ENCODE data around the gene CYLD. TPM values are rescaled to one million over a fixed set of nuclear protein-coding genes. Genes with fewer than 3 reads are reported as not detected.

CYLD gene
- total RNA-seq, 1 experiment from 2014 or later: 5.0 TPM

DNA sequence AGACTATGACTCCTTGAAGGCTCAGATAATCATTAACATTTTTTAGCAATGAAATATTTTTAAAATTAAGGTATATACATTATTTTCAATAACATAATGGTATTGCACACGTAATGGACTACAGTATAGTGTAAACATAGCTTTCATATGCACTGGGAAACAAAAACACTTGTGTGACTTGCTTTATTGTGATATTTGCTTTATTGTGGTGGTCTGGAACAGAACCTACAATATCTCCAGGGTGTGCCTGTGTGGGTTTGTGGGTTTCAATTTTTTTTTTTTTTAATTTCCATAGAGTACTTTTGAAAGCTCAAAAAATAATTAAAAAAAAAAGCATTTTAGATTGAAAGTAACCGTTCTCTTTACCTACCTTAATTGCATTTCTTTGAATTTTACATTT is 25.3 kb downstream of the CYLD start:
- no peak for DNase-seq

DNA sequence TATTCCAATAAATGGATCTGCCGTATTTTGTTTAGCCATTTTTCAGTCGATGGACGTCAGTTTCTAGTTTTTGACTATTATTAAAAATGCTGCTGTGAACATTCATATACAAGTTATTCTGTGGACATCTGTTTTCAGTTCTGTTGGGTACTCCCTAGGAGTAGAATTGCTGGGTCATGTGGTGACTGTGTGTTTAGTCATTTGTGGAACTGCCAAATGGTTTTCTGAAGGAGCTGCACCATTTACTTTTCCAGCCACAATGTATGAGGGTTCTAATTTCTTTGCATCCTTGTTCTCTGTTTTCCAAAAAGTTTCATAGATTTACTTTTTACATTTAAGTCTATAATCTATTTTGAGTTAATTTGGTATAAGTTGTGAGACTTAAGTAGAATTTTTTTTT is 29.5 kb downstream of the CYLD start:
- DNase-seq: no peak
- Histone ChIP-seq H3K4me3 (ENCODE audit: insufficient read depth, low read depth, low read length) (no peak overlapping the region), H3K36me3 (replicated peaks; ENCODE audit: control insufficient read depth, insufficient read depth, low read length) (no peaks in the 10 kb centered on the region), H3K27me3 (ENCODE audit: control insufficient read depth, insufficient read depth, low read length) (no peaks in the 10 kb centered on the region)

More for the DNA sequence above, 25.3 kb downstream of the CYLD start:
- Histone ChIP-seq H3K36me3 (replicated peaks; ENCODE audit: control insufficient read depth, insufficient read depth, low read length) (no peaks in the 10 kb centered on the region), H3K27me3 (ENCODE audit: control insufficient read depth, insufficient read depth, low read length) (no peaks in the 10 kb centered on the region), H3K4me3 (ENCODE audit: insufficient read depth, low read depth, low read length) (no peak overlapping the region)

DNA sequence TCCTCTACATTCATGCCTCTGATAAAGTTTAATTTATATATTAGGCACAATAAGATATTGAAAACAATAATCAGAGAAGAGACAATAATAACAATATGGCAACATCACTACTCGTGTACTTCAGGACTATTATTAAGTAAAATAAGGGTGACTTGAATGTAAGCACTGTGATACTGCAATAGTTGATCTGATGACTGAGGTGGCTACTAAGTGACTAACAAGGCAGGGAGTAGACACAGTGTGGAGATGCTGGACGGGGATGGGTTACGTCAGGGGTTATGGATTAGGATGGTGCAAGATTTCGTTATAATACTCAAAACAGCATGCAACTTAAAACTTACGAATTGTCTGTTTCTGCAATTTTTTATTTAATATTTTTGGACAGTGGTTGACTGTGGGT is 32.5 kb downstream of the CYLD start:
- Histone ChIP-seq H3K4me3 (ENCODE audit: insufficient read depth, low read depth, low read length) (no peak overlapping the region), H3K36me3 (replicated peaks; ENCODE audit: control insufficient read depth, insufficient read depth, low read length) (no peaks in the 10 kb centered on the region), H3K27me3 (ENCODE audit: control insufficient read depth, insufficient read depth, low read length) (no peaks in the 10 kb centered on the region)
- no peak for DNase-seq

DNA sequence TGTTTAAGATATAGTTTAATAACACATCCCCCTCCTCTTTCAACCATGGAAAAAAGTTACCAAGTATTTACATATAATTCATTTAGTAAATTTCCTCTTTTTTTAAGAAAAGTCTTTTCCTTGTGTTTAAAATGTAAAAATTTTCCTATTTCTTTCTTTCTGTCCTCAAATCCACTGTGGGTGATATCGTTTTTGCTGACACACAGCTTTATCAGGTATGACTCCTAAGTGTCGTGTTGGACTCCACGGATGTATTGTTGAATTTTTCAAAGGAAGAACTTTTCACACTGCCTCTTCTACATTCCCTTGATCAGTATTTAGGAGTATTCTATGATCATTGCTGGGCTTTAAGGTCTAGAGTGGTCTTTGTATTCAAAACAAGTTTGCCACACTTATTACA is 33.1 kb downstream of the CYLD start:
- Histone ChIP-seq H3K36me3 (replicated peaks; ENCODE audit: control insufficient read depth, insufficient read depth, low read length) (no peaks in the 10 kb centered on the region), H3K27me3 (ENCODE audit: control insufficient read depth, insufficient read depth, low read length) (no peaks in the 10 kb centered on the region), H3K4me3 (ENCODE audit: insufficient read depth, low read depth, low read length) (no peak overlapping the region)
- DNase-seq: no peak

- H3K27me3 ChIP-seq (ENCODE audit: control insufficient read depth, insufficient read depth, low read length): no peaks in the 10 kb centered on the region
- no peak overlapping the region for H3K4me3 ChIP-seq (ENCODE audit: insufficient read depth, low read depth, low read length)
- no peaks in the 10 kb centered on the region for H3K36me3 ChIP-seq (replicated peaks; ENCODE audit: control insufficient read depth, insufficient read depth, low read length)
- DNase-seq: no peak
These were observed 34.2 kb downstream of the CYLD start for GRCh38 chr16:50776037-50776436.

- Histone ChIP-seq H3K36me3 (replicated peaks; ENCODE audit: control insufficient read depth, insufficient read depth, low read length) (no peaks in the 10 kb centered on the region), H3K4me3 (ENCODE audit: insufficient read depth, low read depth, low read length) (no peak overlapping the region), H3K27me3 (ENCODE audit: control insufficient read depth, insufficient read depth, low read length) (no peaks in the 10 kb centered on the region)
- DNase-seq: no peak
These were observed 36.6 kb downstream of the CYLD start for GRCh38 chr16:50778284-50779163.

DNA sequence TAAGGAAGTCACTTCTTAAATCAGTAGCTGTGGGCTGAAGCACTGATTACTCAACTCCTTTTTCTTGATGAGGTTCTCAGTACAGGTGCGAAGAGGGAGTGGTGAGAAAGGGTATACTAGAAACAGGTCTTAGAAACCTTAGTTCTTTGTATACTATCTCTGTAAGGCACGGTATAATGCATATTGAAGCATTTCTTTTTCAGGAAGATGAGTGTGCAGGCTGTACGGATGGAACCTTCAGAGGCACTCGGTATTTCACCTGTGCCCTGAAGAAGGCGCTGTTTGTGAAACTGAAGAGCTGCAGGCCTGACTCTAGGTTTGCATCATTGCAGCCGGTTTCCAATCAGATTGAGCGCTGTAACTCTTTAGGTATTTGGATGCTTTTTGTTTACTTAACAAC is 39.2 kb downstream of the CYLD start:
- Histone ChIP-seq H3K4me3 (ENCODE audit: insufficient read depth, low read depth, low read length) (no peak overlapping the region), H3K36me3 (replicated peaks; ENCODE audit: control insufficient read depth, insufficient read depth, low read length) (no peaks in the 10 kb centered on the region), H3K27me3 (ENCODE audit: control insufficient read depth, insufficient read depth, low read length) (no peaks in the 10 kb centered on the region)
- DNase-seq: peak; percentile 38

DNA sequence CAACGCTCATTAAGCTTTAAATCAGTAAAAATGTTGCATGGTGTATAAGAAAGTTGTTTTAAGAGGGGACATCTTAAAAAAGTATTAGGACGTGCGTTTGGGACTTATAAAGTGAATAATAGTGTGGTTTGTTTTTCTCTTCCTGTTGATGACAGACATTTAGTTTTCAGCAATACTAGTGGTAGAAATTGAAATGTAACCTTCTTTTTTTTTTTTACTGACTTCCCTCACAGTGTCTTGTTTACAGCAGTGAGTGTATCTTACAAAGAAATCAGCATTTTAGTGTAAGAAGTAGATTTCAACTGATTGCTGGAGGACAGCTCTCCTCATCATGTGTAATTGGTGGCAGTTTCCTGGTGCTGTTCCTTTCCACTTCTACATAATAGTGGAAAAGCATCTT is 39.6 kb downstream of the CYLD start:
- no peaks in the 10 kb centered on the region for H3K27me3 ChIP-seq (ENCODE audit: control insufficient read depth, insufficient read depth, low read length)
- no peaks in the 10 kb centered on the region for H3K36me3 ChIP-seq (replicated peaks; ENCODE audit: control insufficient read depth, insufficient read depth, low read length)
- no peak for DNase-seq
- no peak overlapping the region for H3K4me3 ChIP-seq (ENCODE audit: insufficient read depth, low read depth, low read length)

DNA sequence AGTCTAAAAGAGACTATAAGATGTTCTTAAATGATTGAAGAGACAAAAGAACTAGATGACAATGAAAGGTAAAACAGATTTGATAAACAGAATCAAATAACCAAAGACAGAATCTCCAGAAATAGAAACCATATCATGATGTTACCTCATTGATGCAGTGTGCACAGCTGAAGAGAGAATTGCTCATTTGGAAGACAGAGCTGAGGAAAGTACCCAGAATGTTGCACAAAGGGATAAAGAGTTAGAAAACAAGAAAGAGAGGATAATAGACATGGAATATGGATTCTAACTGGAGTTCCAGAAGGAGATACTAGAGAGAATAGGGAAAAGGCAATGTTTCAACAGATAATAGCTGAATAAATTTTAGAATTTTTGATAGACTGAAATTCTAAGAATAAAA is 47.9 kb downstream of the CYLD start:
- Histone ChIP-seq H3K27me3 (ENCODE audit: control insufficient read depth, insufficient read depth, low read length) (no peaks in the 10 kb centered on the region), H3K36me3 (replicated peaks; ENCODE audit: control insufficient read depth, insufficient read depth, low read length) (no peaks in the 10 kb centered on the region), H3K4me3 (ENCODE audit: insufficient read depth, low read depth, low read length) (no peak overlapping the region)
- no peak for DNase-seq

DNA sequence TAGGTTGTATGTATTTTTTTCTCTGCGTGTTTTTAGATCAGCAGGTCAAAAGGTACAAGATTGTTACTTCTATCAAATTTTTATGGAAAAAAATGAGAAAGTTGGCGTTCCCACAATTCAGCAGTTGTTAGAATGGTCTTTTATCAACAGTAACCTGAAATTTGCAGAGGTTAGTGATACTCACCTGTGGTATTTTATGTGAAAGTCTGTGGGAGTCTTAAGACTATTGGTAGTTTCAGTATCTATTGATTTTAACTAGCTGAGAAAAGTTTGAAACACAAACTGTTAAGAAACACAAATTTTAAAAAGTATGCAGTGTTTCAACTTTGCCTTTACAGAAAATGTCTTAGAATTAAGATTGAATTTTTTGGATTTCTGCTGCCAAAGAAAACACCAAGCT is 49.6 kb downstream of the CYLD start:
- Histone ChIP-seq H3K4me3 (ENCODE audit: insufficient read depth, low read depth, low read length) (no peak overlapping the region), H3K36me3 (replicated peaks; ENCODE audit: control insufficient read depth, insufficient read depth, low read length) (no peaks in the 10 kb centered on the region), H3K27me3 (ENCODE audit: control insufficient read depth, insufficient read depth, low read length) (no peaks in the 10 kb centered on the region)
- no peak for DNase-seq

GRCh38 chr16:50796829-50797228 is 54.9 kb downstream of the CYLD start:
- no peak for DNase-seq
- Histone ChIP-seq H3K27me3 (ENCODE audit: control insufficient read depth, insufficient read depth, low read length) (no peaks in the 10 kb centered on the region), H3K36me3 (replicated peaks; ENCODE audit: control insufficient read depth, insufficient read depth, low read length) (no peaks in the 10 kb centered on the region), H3K4me3 (ENCODE audit: insufficient read depth, low read depth, low read length) (no peak overlapping the region)

DNA sequence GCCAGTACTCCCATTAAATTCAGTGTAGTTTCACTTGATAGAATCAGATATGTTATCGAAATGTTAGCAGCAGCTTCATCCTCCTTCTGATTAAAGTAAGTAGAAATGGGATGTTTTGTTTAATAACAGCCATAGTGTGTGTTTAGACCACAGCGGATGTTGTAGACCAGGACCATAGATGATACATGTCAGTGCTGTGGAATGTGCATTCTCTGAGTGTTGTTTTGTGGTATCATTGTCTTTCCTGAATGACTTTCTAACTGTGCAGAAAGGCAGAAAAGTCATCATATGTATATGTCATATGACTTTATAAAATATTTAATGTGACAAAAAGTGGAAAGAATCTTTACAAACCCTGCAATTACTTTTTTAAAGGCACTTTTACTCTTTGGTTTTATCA is 55.6 kb downstream of the CYLD start:
- Histone ChIP-seq H3K4me3 (ENCODE audit: insufficient read depth, low read depth, low read length) (no peak overlapping the region), H3K36me3 (replicated peaks; ENCODE audit: control insufficient read depth, insufficient read depth, low read length) (no peaks in the 10 kb centered on the region), H3K27me3 (ENCODE audit: control insufficient read depth, insufficient read depth, low read length) (no peaks in the 10 kb centered on the region)
- DNase-seq: no peak

DNA sequence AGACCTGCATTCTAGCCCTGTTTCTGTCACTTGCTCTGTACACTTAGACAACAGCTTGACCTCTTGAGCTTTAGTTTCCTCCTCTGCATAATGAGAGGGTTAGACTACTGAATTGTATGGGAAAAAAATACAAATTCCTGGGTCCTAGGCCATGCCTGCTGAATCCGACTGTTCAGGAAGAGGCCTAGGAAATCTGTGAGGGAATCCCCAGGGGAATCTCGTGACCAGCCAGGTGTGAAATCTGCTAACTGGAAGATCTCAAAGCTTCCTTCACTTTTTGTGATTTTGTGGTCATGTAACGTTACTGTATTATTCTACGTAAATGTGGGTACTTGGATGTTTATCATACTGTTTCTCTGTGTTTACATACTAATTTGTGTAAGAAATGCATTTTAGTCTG is 58.2 kb downstream of the CYLD start:
- no peak overlapping the region for H3K4me3 ChIP-seq (ENCODE audit: insufficient read depth, low read depth, low read length)
- no peaks in the 10 kb centered on the region for H3K27me3 ChIP-seq (ENCODE audit: control insufficient read depth, insufficient read depth, low read length)
- H3K36me3 ChIP-seq (replicated peaks; ENCODE audit: control insufficient read depth, insufficient read depth, low read length): no peaks in the 10 kb centered on the region
- DNase-seq: no peak

DNA sequence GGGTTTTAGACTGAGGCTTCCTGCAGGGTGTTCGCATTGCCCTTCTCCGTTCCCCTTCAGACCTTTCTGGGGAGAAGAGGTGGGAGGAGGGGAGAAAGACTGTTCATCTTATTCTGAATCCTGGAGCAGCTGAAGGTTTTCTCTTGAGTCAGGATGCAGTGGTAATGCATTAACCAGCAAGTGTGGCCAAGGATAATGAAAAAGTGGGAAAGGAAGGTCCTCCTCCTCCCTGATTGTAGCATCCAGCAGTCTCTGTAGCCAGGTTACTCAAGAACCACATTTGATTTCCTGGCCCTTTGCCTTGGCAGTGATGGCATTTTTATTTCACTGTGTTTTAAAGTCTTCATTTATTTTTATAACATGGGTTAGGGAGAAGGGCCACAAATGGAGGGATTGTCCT is 59.1 kb downstream of the CYLD start:
- Histone ChIP-seq H3K27me3 (ENCODE audit: control insufficient read depth, insufficient read depth, low read length) (no peaks in the 10 kb centered on the region), H3K4me3 (ENCODE audit: insufficient read depth, low read depth, low read length) (no peak overlapping the region), H3K36me3 (replicated peaks; ENCODE audit: control insufficient read depth, insufficient read depth, low read length) (no peaks in the 10 kb centered on the region)
- no peak for DNase-seq

DNA sequence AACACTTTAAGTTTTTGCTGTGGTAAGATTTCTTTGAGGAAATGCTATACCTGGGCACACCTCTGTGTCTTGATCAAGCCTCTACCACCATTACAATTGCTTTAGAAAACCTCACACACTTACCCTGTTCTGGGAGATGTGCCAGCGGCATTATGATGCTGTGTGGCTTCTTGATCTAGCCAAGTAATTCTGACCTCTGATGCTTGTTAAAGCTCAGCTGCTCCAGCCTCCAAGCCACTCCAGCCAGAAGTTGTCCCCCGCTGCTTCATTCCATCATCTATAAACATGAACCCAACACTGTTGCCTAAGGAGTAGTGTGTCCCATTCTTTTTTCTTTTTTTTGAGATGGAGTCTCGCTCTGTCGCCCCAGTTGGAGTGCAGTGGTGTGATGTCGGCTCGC is 60.1 kb downstream of the CYLD start:
- DNase-seq: no peak
- H3K27me3 ChIP-seq (ENCODE audit: control insufficient read depth, insufficient read depth, low read length): no peaks in the 10 kb centered on the region
- no peaks in the 10 kb centered on the region for H3K36me3 ChIP-seq (replicated peaks; ENCODE audit: control insufficient read depth, insufficient read depth, low read length)
- H3K4me3 ChIP-seq (ENCODE audit: insufficient read depth, low read depth, low read length): no peak overlapping the region

DNA sequence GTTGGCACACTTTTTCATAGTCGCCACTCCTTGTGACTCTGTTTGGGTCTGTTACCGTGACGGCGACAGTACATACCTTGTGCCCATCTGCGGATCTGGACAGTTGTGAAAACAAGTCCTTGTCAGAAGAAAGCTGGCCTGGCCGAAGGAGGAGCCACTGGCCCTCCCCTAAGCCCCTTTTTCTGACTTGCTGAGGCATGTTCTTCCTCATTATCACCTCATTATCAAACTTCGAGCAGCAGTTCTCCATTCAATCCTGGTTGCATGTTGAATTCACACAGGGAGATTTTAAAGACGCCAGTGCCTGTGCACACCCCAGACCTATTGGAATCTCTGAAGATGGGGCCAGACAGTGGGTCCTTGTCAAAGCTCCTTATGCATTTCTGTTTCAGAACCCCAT is 61.1 kb downstream of the CYLD start:
- Histone ChIP-seq H3K36me3 (replicated peaks; ENCODE audit: control insufficient read depth, insufficient read depth, low read length) (no peaks in the 10 kb centered on the region), H3K27me3 (ENCODE audit: control insufficient read depth, insufficient read depth, low read length) (no peaks in the 10 kb centered on the region), H3K4me3 (ENCODE audit: insufficient read depth, low read depth, low read length) (no peak overlapping the region)
- no peak for DNase-seq

All from H7 (cell line).